T-helper 17 cell (primary cell): Measurements from ENCODE around the gene SUCLG1. TPM values are rescaled to one million over a fixed set of nuclear protein-coding genes. Genes with fewer than 3 reads are reported as not detected.

Experiments
- ATAC-seq: fragments of 150-1000 bp; cut with Tn5 transposase; 2 replicates; pipeline ENCODE4 v1.10.0; 2021; ENCODE audit warnings: mild to moderate bottlenecking, moderate library complexity
- DNase-seq, 3 donors: peaks; one replicate each; pipeline versions ENCODE4 v3.0.0 to v3.0.0-alpha.2; 2020 to 2021
- H3K9me3 ChIP-seq: one replicate; pipeline ENCODE4 v1.7.0; 2013; ENCODE audit warnings: low read length, mild to moderate bottlenecking; ENCODE audit not compliant: control insufficient read depth, poor library complexity, severe bottlenecking
- H3K27ac Mint-ChIP-seq: one replicate; pipeline ENCODE4 v1.8.0; 2022; ENCODE audit warnings: mild to moderate bottlenecking, moderate library complexity, mixed read lengths
- H3K27me3 Mint-ChIP-seq: one replicate; pipeline ENCODE4 v1.8.0; 2022; ENCODE audit warnings: mixed read lengths
- H3K36me3 Mint-ChIP-seq: one replicate; pipeline ENCODE4 v1.8.0; 2022; ENCODE audit warnings: low read depth, mixed read lengths
- H3K4me1 Mint-ChIP-seq: one replicate; pipeline ENCODE4 v1.8.0; 2022; ENCODE audit warnings: mild to moderate bottlenecking, mixed read lengths
- H3K4me3 Mint-ChIP-seq: one replicate; pipeline ENCODE4 v1.8.0; 2022; ENCODE audit warnings: mild to moderate bottlenecking, moderate library complexity, mixed read lengths
- total RNA-seq, 4 donors: library from RNA in 2 of 4; stranded (reverse) in 2 of 4; gene quantifications; one replicate each; pipeline ENCODE4 v1.2.3 and lab custom pipeline; 2022 to 2026

Gene SUCLG1
- total RNA-seq, 2 donors from 2014 or later = 45.8 to 51.1 TPM

- H3K9me3 ChIP-seq = no peaks in the 10 kb centered on the region
- H3K4me1 Mint-ChIP-seq = peaks cover 40% of the 10 kb centered on the region
- DNase-seq (no peak), ATAC-seq (no peak)
- H3K4me3 Mint-ChIP-seq = no peak overlapping the region
- H3K27me3 Mint-ChIP-seq = no peaks in the 10 kb centered on the region
- peaks cover 7% of the 10 kb centered on the region for H3K36me3 Mint-ChIP-seq
- H3K27ac Mint-ChIP-seq = peak overlapping the region; percentile 81
Measured at GRCh38 chr2:84456156-84456555, 2.9 kb downstream of the SUCLG1 start.

DNA sequence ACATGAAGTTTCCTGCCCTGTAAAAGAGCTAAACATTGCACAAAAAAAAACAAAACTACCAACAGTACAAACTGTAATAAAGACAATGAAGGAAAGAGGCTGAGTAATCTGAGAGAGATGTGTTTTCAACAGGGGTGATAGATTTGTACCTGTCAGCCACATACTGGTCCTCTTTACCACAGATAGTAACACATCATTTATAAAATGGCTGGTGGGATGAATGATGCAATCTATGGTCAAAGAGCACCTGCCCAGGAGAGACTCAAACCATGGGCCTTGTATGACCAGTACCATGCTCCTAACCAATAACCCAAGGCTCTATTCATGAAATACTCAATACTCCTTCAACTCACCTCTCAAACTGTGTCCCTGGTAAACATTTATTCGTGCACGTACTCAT lies 4.5 kb downstream of the SUCLG1 start:
- H3K9me3 ChIP-seq = no peaks in the 10 kb centered on the region
- DNase-seq = no peak
- no peak overlapping the region for H3K4me3 Mint-ChIP-seq
- ATAC-seq = no peak
- H3K4me1 Mint-ChIP-seq = peaks cover 47% of the 10 kb centered on the region
- no peak overlapping the region for H3K27ac Mint-ChIP-seq
- H3K27me3 Mint-ChIP-seq = no peaks in the 10 kb centered on the region
- H3K36me3 Mint-ChIP-seq = peaks cover 7% of the 10 kb centered on the region

- Mint-ChIP-seq H3K4me1 (peaks cover 36% of the 10 kb centered on the region), H3K27ac (no peak overlapping the region), H3K27me3 (no peaks in the 10 kb centered on the region), H3K4me3 (no peak overlapping the region), H3K36me3 (no peaks in the 10 kb centered on the region)
- ATAC-seq (no peak), DNase-seq (no peak)
- H3K9me3 ChIP-seq = no peaks in the 10 kb centered on the region
Measured at GRCh38 chr2:84452624-84453023, 6.5 kb downstream of the SUCLG1 start.

DNA sequence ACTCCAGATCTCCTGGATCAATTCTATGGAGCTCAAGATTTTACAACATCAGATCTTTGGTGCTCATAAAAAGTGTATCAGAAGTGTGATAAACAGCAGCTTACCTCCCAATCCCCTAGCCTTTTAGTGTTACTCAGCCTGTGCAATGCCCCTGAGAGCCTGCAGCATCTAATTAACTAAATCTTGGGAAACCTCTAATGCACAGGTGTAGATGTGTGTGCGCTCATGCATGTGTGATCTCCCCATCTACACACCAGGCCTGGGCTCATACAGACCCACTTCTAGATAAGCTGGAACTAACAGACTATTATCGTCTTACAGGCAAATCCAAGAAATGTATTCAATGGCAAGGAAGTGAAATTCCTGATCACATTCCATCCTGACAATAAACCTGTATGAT lies 7.5 kb downstream of the SUCLG1 start:
- Mint-ChIP-seq H3K27me3 (no peaks in the 10 kb centered on the region), H3K4me3 (no peak overlapping the region), H3K36me3 (no peaks in the 10 kb centered on the region), H3K27ac (no peak overlapping the region), H3K4me1 (peaks cover 26% of the 10 kb centered on the region)
- H3K9me3 ChIP-seq = no peaks in the 10 kb centered on the region
- DNase-seq (no peak), ATAC-seq (no peak)

- Mint-ChIP-seq H3K27me3 (no peaks in the 10 kb centered on the region), H3K4me3 (no peak overlapping the region), H3K36me3 (peaks cover 6% of the 10 kb centered on the region), H3K4me1 (peaks cover 27% of the 10 kb centered on the region), H3K27ac (peak overlapping the region; percentile 9)
- no peaks in the 10 kb centered on the region for H3K9me3 ChIP-seq
- DNase-seq (no peak), ATAC-seq (no peak)
Measured at GRCh38 chr2:84450288-84451227, 8.5 kb downstream of the SUCLG1 start.

- H3K9me3 ChIP-seq = no peaks in the 10 kb centered on the region
- Mint-ChIP-seq H3K4me3 (no peak overlapping the region), H3K36me3 (peaks cover 10% of the 10 kb centered on the region), H3K4me1 (peaks cover 31% of the 10 kb centered on the region), H3K27me3 (no peaks in the 10 kb centered on the region), H3K27ac (peak overlapping the region; percentile 9)
- DNase-seq (no peak), ATAC-seq (no peak)
Measured at GRCh38 chr2:84449711-84450110, 9.4 kb downstream of the SUCLG1 start.

GRCh38 chr2:84449055-84449454 lies 10.0 kb downstream of the SUCLG1 start:
- Mint-ChIP-seq H3K4me1 (peaks cover 29% of the 10 kb centered on the region), H3K27me3 (no peaks in the 10 kb centered on the region), H3K4me3 (no peak overlapping the region), H3K27ac (no peak overlapping the region), H3K36me3 (peaks cover 10% of the 10 kb centered on the region)
- H3K9me3 ChIP-seq = no peaks in the 10 kb centered on the region
- ATAC-seq = no peak
- DNase-seq = no peak

DNA sequence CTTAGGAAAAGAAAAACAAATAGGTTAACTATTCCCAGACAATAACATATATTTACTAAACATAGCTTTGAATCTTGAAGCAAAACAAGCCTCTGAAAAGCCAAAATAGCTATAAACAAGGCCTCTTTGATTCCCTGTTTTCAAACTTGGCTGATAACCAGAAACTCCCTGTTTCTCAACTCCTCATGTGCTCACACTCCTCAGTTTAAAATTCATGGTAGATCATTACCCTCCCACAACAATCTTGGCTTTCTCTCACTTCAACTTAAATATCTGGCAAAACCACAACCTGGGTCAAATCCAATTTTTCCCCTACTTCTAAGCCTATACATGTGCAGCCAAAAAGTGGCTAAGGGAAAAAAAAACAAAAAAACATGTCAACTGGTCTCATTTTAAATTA lies 15.6 kb downstream of the SUCLG1 start:
- H3K9me3 ChIP-seq = no peaks in the 10 kb centered on the region
- peak overlapping the region; percentile 49 for H3K27ac Mint-ChIP-seq
- DNase-seq (no peak), ATAC-seq (no peak)
- H3K4me1 Mint-ChIP-seq = peaks cover 25% of the 10 kb centered on the region
- no peak overlapping the region for H3K4me3 Mint-ChIP-seq
- H3K36me3 Mint-ChIP-seq = peaks cover 19% of the 10 kb centered on the region
- H3K27me3 Mint-ChIP-seq = no peaks in the 10 kb centered on the region

GRCh38 chr2:84442888-84443287 lies 16.2 kb downstream of the SUCLG1 start:
- no peak overlapping the region for H3K4me3 Mint-ChIP-seq
- no peak for DNase-seq
- ATAC-seq = no peak
- H3K9me3 ChIP-seq = no peaks in the 10 kb centered on the region
- H3K4me1 Mint-ChIP-seq = peaks cover 27% of the 10 kb centered on the region
- no peak overlapping the region for H3K27ac Mint-ChIP-seq
- peaks cover 19% of the 10 kb centered on the region for H3K36me3 Mint-ChIP-seq
- no peaks in the 10 kb centered on the region for H3K27me3 Mint-ChIP-seq

DNA sequence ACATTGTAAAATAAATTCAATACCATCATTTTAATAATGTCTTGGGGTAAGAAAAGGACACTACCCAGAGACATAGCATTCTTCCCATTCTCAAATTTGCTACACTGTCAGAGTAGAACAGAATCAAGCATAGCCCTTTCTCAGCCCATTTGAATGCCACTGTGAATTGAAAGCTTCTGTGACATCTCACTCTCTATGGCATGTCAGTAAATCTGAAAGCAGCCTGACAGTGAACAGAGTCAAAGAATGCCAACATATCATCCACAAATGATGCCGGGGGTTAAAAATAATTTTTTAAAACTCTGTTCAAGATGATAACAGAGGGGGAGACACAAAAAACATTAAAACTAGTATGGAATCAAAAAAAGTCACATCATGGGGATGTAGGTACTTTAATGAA lies 17.6 kb downstream of the SUCLG1 start:
- Mint-ChIP-seq H3K4me1 (peaks cover 29% of the 10 kb centered on the region), H3K4me3 (no peak overlapping the region), H3K27ac (no peak overlapping the region)

GRCh38 chr2:84441036-84441435 lies 18.0 kb downstream of the SUCLG1 start:
- ATAC-seq = no peak
- Mint-ChIP-seq H3K36me3 (peaks cover 18% of the 10 kb centered on the region), H3K4me3 (no peak overlapping the region), H3K4me1 (peaks cover 28% of the 10 kb centered on the region), H3K27me3 (no peaks in the 10 kb centered on the region), H3K27ac (no peak overlapping the region)
- H3K9me3 ChIP-seq = no peaks in the 10 kb centered on the region
- DNase-seq = no peak

More for the DNA sequence above, 17.6 kb downstream of the SUCLG1 start:
- Mint-ChIP-seq H3K36me3 (peaks cover 19% of the 10 kb centered on the region), H3K27me3 (no peaks in the 10 kb centered on the region)
- ATAC-seq (no peak), DNase-seq (no peak)
- no peaks in the 10 kb centered on the region for H3K9me3 ChIP-seq

- H3K27ac Mint-ChIP-seq = peak overlapping the region; percentile 56
Measured at GRCh38 chr2:84435345-84436025, 23.6 kb downstream of the SUCLG1 start.

GRCh38 chr2:84429328-84429727 lies 29.8 kb downstream of the SUCLG1 start:
- peaks cover 12% of the 10 kb centered on the region for H3K36me3 Mint-ChIP-seq
- peak overlapping the region; percentile 16 for H3K27ac Mint-ChIP-seq
- H3K4me3 Mint-ChIP-seq = no peak overlapping the region
- H3K9me3 ChIP-seq = no peaks in the 10 kb centered on the region
- DNase-seq (no peak), ATAC-seq (no peak)
- no peaks in the 10 kb centered on the region for H3K27me3 Mint-ChIP-seq
- H3K4me1 Mint-ChIP-seq = peaks cover 13% of the 10 kb centered on the region

More at GRCh38 chr2:84435345-84436025, 23.6 kb downstream of the SUCLG1 start:
- no peak overlapping the region for H3K4me3 Mint-ChIP-seq
- H3K36me3 Mint-ChIP-seq = peaks cover 5% of the 10 kb centered on the region
- peaks cover 9% of the 10 kb centered on the region for H3K4me1 Mint-ChIP-seq
- no peak for ATAC-seq
- no peaks in the 10 kb centered on the region for H3K27me3 Mint-ChIP-seq
- DNase-seq = no peak
- no peaks in the 10 kb centered on the region for H3K9me3 ChIP-seq
